Spleen (tissue), 11 donors: Measurements from ENCODE around the gene ATP8A2. TPM values are rescaled to one million over a fixed set of nuclear protein-coding genes. Genes with fewer than 3 reads are reported as not detected.

Source experiments
- DNase-seq: peaks from one replicate; pipeline ENCODE4 v3.0.0-alpha.2; 2020
- H3K27ac ChIP-seq, 8 donors: fragments of 200-600 bp; sonication (generic) in 7 of 8; 1 replicate in 4 of 8; 2 replicates in 4 of 8; pipeline versions ENCODE4 v1.5.0 to v1.8.0; 2016 to 2021; ENCODE audit warnings: inconsistent platforms in 4 of 8, mild to moderate bottlenecking in 4 of 8, moderate library complexity in 1 of 8
- H3K27me3 ChIP-seq, 7 donors: fragments of 200-600 bp; sonication (generic) in 6 of 7; replicated peaks in 1 of 7; 1 replicate in 4 of 7; 2 replicates in 3 of 7; pipeline versions ENCODE4 v1.5.0 to v1.8.0; 2016 to 2021; ENCODE audit warnings: inconsistent platforms in 3 of 7, mild to moderate bottlenecking in 1 of 7
- H3K36me3 ChIP-seq, 6 donors: fragments of 200-600 bp; sonication (generic) in 5 of 6; 1 replicate in 4 of 6; 2 replicates in 2 of 6; pipeline versions ENCODE4 v1.5.0 to v1.8.0; 2016 to 2021; ENCODE audit warnings: inconsistent platforms in 2 of 6
- H3K4me1 ChIP-seq, 6 donors: fragments of 200-600 bp; sonication (generic) in 5 of 6; 1 replicate in 3 of 6; 2 replicates in 3 of 6; pipeline versions ENCODE4 v1.5.0 to v1.8.0; 2016 to 2021; ENCODE audit warnings: inconsistent platforms in 3 of 6
- H3K4me3 ChIP-seq, 8 donors: fragments of 200-600 bp; sonication (generic) in 7 of 8; 1 replicate in 4 of 8; 2 replicates in 4 of 8; pipeline versions ENCODE4 v1.5.0 to v1.8.0; 2016 to 2021; ENCODE audit warnings: inconsistent platforms in 4 of 8, mild to moderate bottlenecking in 4 of 8, moderate library complexity in 2 of 8
- H3K9me3 ChIP-seq, 8 donors: fragments of 200-600 bp; sonication (generic) in 7 of 8; 1 replicate in 4 of 8; 2 replicates in 4 of 8; pipeline versions ENCODE4 v1.5.0 to v1.8.0; 2016 to 2021; ENCODE audit warnings: inconsistent platforms in 4 of 8
- CTCF ChIP-seq, 11 experiments: fragments of 200-600 bp in 7 of 11; fragments of 450-650 bp in 4 of 11; sonication (generic) in 4 of 11; IDR thresholded peaks in 8 of 11; conservative IDR thresholded peaks in 3 of 11; 1 replicate in 7 of 11; 2 replicates in 4 of 11; pipeline versions ENCODE4 v1.4.0 to v1.8.0; 2016 to 2021; ENCODE audit warnings: antibody characterized with exemption in 11 of 11, inconsistent platforms in 4 of 11, mild to moderate bottlenecking in 1 of 11
- POLR2A ChIP-seq, 3 donors: fragments of 450-650 bp; IDR thresholded peaks; one replicate each; pipeline ENCODE4 v1.5.1; 2017; ENCODE audit warnings: antibody characterized with exemption in 3 of 3, mild to moderate bottlenecking in 1 of 3
- POLR2AphosphoS5 ChIP-seq, 3 donors: sonication (generic); formaldehyde crosslinking; IDR thresholded peaks; one replicate each; pipeline ENCODE4 v1.5.1; 2017; ENCODE audit warnings: antibody characterized with exemption in 3 of 3
- WGBS, 5 donors: extraction: QIAGEN DNeasy Blood & Tissue Kit in 3 of 5; methylation state at CpG; one replicate each; pipeline versions ENCODE4 v1.1.5 to v1.1.7; 2013 to 2018; 5-methylcytosine and 5-hydroxymethylcytosine counted together
- intact Hi-C: fragments of 100-400 bp; cut with DNase I; formaldehyde crosslinking; loops from one replicate; pipeline ENCODE4 v1.15.0; 2023; ENCODE audit warnings: low total_unique reads
- polyA plus RNA-seq, 3 donors: library from polyadenylated mRNA; stranded (reverse); fragments of 200-250 nt; gene quantifications; one replicate each; pipeline ENCODE4 v1.2.1, GENCODE V29; 2013
- total RNA-seq, 7 donors: library from RNA; depleted of rRNA in 3 of 7; stranded (reverse); fragments of >200 nt in 3 of 7; fragmentation: NEBNext Ultra II Directional in 4 of 7; extraction: Animal tissue kit (Norgen Biotek cat#: 25700) in 4 of 7; gene quantifications; one replicate each; pipeline versions ENCODE4 v1.1.0 to v1.2.1, GENCODE V29; 2016 to 2021
- donor health status: healthy with polysubstance abuse.
- donor health status: DM: no; HTN: no; CAD: no; lungs with moderate emphysema.
- donor health status: DM: no; HTN: no; CAD: no.
- donor health status: Bipolar disorder and iron deficiency.
- donor health status: healthy.
- donor health status: DM: no; HTN: no; CAD: no.
- donor health status: DM: yes; HTN: yes; CAD: no.

Gene ATP8A2
- total and polyA plus RNA-seq, 10 donors, result 0.09 to 0.46 (median 0.25) TPM

- H3K9me3 ChIP-seq, result no peaks in the 10 kb centered on the region
- intact Hi-C loops, result no loop called here
- no peaks in the 10 kb centered on the region for H3K36me3 ChIP-seq
- H3K27me3 ChIP-seq, result peaks cover 0 to 5% (median 0%) of the 10 kb centered on the region in 7 donors
- H3K4me3 ChIP-seq, result no peak overlapping the region
- no peak overlapping the region for H3K27ac ChIP-seq
- WGBS, 5 donors, result 81 to 92% (median 84%) methylated on average over 4 of the region's 4 CpGs
- no peak for DNase-seq
- TF ChIP-seq CTCF (IDR thresholded peaks at IDR 0.05 in 8 of 11, conservative IDR thresholded peaks at IDR 0.05 in 3 of 11), result no peak
- no peak for TF ChIP-seq POLR2AphosphoS5 (IDR thresholded peaks at IDR 0.05)
- no peaks in the 10 kb centered on the region for H3K4me1 ChIP-seq
Measured at GRCh38 chr13:25731037-25731436, 359.3 kb downstream of the ATP8A2 start.

DNA sequence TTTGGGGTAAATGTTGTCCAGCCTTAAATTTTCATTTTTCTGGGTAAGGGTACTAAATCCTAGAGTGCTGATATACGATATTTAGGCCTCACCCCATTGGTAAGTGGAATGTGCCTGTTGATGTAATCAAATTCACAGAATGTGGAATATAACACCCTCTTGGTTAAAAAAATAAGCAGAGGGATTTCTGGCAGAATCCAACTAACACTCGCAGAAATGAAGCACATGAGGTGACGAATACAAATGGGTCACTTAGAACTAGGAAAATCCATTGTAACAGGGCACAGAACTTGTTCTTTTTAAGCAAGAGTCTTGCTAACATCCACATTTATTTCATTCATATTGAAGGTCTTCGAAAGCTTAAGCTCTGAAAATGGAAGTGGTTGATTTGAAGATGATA is 359.8 kb downstream of the ATP8A2 start:
- TF ChIP-seq POLR2AphosphoS5 (IDR thresholded peaks at IDR 0.05) (no peak), CTCF (IDR thresholded peaks at IDR 0.05 in 8 of 11, conservative IDR thresholded peaks at IDR 0.05 in 3 of 11) (no peak), POLR2A (IDR thresholded peaks at IDR 0.05) (no peak)
- no peak for DNase-seq

DNA sequence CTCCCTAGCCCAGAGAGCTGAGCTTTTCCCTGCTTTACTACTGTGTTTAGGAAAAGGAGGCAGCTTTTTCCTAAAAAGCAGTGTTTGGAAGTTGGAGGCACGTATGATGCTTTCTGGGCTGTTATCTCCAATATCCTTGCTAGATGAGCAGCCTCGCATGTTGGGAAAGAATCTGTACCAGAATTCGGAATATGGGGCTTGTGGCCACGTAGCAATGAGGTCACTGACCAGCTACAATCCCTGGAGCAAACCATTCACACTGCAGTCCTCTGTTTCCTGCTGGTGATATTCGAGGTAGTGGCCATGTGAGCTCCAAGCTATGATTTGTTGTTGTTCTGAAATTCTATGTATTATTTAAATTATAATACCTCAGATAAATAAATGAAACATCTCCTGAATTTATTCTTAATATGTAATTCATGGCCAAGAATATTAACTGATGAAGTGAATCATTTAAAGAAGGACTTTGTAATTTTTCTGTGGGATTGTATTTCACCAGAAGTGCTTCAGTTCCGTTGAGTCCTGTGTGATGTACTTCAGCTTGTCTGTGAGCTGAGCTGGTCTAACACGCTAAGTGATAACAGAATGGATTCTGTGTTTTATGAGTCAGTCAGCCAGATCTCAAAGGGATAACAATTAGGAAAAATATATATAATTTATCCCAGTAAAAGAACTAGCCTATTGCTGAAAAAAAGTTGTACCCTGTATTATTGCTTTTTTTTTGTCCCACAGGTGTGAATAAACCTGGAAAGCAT is 360.5 kb downstream of the ATP8A2 start:
- H3K27me3 ChIP-seq, result peaks cover 0 to 5% (median 0%) of the 10 kb centered on the region in 7 donors
- H3K27ac ChIP-seq, result no peak overlapping the region
- H3K36me3 ChIP-seq, result no peaks in the 10 kb centered on the region
- no peak for TF ChIP-seq POLR2AphosphoS5 (IDR thresholded peaks at IDR 0.05)
- TF ChIP-seq POLR2A (IDR thresholded peaks at IDR 0.05), result no peak
- no peak for TF ChIP-seq CTCF (IDR thresholded peaks at IDR 0.05 in 8 of 11, conservative IDR thresholded peaks at IDR 0.05 in 3 of 11)
- no peak overlapping the region for H3K4me3 ChIP-seq
- intact Hi-C loops, result no loop called here
- H3K9me3 ChIP-seq, result no peaks in the 10 kb centered on the region
- no peak for DNase-seq
- WGBS, 5 donors, result 59 to 79% (median 76%) methylated on average over 7 of the region's 7 CpGs
- H3K4me1 ChIP-seq, result no peaks in the 10 kb centered on the region

More for the DNA sequence above, 359.8 kb downstream of the ATP8A2 start:
- Histone ChIP-seq H3K4me3 (no peak overlapping the region), H3K9me3 (no peaks in the 10 kb centered on the region), H3K4me1 (no peaks in the 10 kb centered on the region), H3K36me3 (no peaks in the 10 kb centered on the region), H3K27me3 (peaks cover 0 to 5% (median 0%) of the 10 kb centered on the region in 7 donors), H3K27ac (no peak overlapping the region)
- intact Hi-C loops, result no loop called here
- WGBS, 5 donors, result 83 to 96% (median 87%) methylated on average over 4 of the region's 4 CpGs

GRCh38 chr13:25733001-25733491 is 361.3 kb downstream of the ATP8A2 start:
- Histone ChIP-seq H3K9me3 (no peaks in the 10 kb centered on the region), H3K4me1 (peaks cover 0 to 6% (median 0%) of the 10 kb centered on the region in 6 donors), H3K27ac (no peak overlapping the region), H3K4me3 (no peak overlapping the region), H3K27me3 (peaks cover 0 to 5% (median 0%) of the 10 kb centered on the region in 7 donors), H3K36me3 (no peaks in the 10 kb centered on the region)
- TF ChIP-seq POLR2A (IDR thresholded peaks at IDR 0.05) (no peak), CTCF (IDR thresholded peaks at IDR 0.05 in 8 of 11, conservative IDR thresholded peaks at IDR 0.05 in 3 of 11) (no peak), POLR2AphosphoS5 (IDR thresholded peaks at IDR 0.05) (no peak)
- DNase-seq, result no peak
- WGBS, 5 donors, result 83 to 95% (median 90%) methylated on average over 5 of the region's 5 CpGs
- intact Hi-C loops, result no loop called here
